ENCODE results near the gene SAMD11.

GRCh38 chr1:952603-953002 lies 28.9 kb downstream of the SAMD11 start:
- TF ChIP-seq CTCF (conservative IDR thresholded peaks at IDR 0.05; ENCODE audit: low read length) (no peak), EZH2phosphoT487 (IDR thresholded peaks at IDR 0.05; ENCODE audit: borderline replicate concordance, low read depth, low read length) (no peak)

All from OCI-LY7 (cell line).